ENCODE results near the gene CTDSP2. TPM values are rescaled to one million over a fixed set of nuclear protein-coding genes. Genes with fewer than 3 reads are reported as not detected.

CTDSP2 gene
- total and polyA plus RNA-seq, 10 of the 15 experiments (the other 5 are each of a cell fraction or from before 2014, with no cell fraction given), result 17.3 to 98.2 (median 54.1) TPM

DNA sequence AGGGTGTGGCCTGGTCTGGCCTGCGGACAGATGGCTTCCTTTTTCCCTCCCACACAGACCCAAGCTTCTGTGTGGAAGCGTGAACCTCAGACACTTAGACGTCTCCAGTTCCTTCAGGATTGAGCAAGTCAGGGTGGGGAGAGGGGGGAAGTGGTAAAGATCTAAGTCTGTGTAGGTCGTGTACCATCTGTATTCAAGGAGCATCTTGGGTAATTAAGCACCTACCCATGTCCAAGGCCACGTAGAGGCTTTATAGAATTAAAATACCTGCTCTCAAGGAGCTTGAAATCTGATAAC lies 29.7 kb downstream of the CTDSP2 start (continued):
- no peak for TF ChIP-seq CBX5 (IDR thresholded peaks at IDR 0.05; ENCODE audit: low read depth)
- TF ChIP-seq HDGF (IDR thresholded peaks at IDR 0.05), result no peak

DNA sequence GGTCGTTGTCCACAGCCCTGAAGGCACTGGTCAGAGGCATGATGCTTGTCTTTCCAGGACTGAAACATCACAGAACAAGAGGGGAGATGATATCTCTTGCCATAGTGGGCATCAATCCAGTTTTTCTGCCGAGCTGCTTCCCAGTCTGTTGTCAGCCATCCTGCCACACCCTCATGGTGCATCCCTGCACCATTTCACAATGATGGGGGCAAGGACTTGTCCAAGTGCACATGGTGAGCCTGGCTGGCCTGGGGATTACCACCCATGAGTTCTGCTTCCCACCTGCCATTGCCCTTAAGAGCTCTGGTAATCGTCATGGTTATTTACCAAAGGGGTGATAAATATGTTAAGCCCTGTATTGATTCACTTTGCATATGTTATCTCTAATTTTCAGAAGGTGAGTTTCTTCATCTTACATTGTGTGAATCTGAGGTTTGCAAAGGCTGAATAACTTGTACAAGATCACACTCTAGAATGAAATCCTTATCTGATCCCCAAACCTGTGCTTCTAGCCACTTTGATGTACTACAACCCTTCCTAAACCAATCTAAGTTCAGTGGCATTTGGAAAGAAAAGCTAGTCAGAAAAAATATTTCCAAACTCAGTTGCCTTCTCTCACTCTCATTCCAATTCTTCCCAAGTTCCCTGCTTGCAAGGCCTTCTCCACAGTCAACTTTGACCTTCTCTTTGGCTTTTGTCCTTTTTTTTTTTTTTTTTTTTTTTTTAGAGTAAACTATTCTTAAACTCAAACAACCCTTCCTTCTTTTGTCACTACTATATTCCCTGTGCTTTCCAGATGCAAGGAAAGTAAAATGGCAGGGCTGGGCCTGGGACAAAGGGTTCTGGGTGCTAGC lies 30.3 kb downstream of the CTDSP2 start:
- CTCF ChIA-PET, result interaction anchor here (1.2 to 2.6 kb wide), 5 partner anchors 11 to 89 kb away, joined by 3 to 6 read pairs (median 5); no protein-coding TSS in a partner anchor
- no peak for FAIRE-seq
- Histone ChIP-seq H3K79me2 (ENCODE audit: control insufficient read depth, insufficient read depth, low read length) (no peaks in the 10 kb centered on the region), H3K27me3 (replicated peaks in 1 of 2; ENCODE audit: control insufficient read depth in 2 of 2, insufficient read depth in 2 of 2, low read length in 1 of 2) (no peaks in the 10 kb centered on the region), H3K4me1 (ENCODE audit: control insufficient read depth, insufficient read depth, low read length) (no peaks in the 10 kb centered on the region), H3K9me3 (replicated peaks; ENCODE audit: control insufficient read depth, insufficient read depth, low read length) (no peaks in the 10 kb centered on the region), H3K9ac (ENCODE audit: control insufficient read depth, insufficient read depth, low read length) (no peak overlapping the region), H3K4me3 (no peak overlapping the region), H3K4me2 (ENCODE audit: control insufficient read depth, insufficient read depth) (no peak overlapping the region), H3K27ac (ENCODE audit: control insufficient read depth, insufficient read depth) (no peak overlapping the region), H2AFZ (ENCODE audit: control insufficient read depth, low read depth, low read length) (no peak overlapping the region), H3K36me3 (ENCODE audit: control insufficient read depth in 2 of 2, insufficient read depth in 2 of 2, low read length in 1 of 2) (peaks cover under 1 to 2% of the 10 kb centered on the region in 2 experiments; a peak in 3 of 4 replicates), H4K20me1 (ENCODE audit: control insufficient read depth, insufficient read depth) (no peaks in the 10 kb centered on the region)
- RAD21 ChIA-PET (ENCODE audit: unreplicated experiment), result no interaction called here
- POLR2A ChIA-PET, result no interaction called here
- TF ChIP-seq ZNF622 (IDR thresholded peaks at IDR 0.05) (no peak), SRF (IDR thresholded peaks at IDR 0.05; ENCODE audit: low read depth in 2 of 2, low read length in 2 of 2) (0 out of 4 replicates have a peak, but pooled peaks of 1 of the 2 experiments have one; percentile 5)
- DNase-seq (ENCODE audit: low read depth, low spot score), result no peak
- in situ Hi-C loops (cut with MboI) (no loop called here), intact Hi-C loops (cut with micrococcal nuclease; ENCODE audit: unreplicated experiment) (no loop called here)
- SMC1A ChIA-PET (ENCODE audit: uncharacterized antibody, unreplicated experiment), result interaction anchor here (0.6 to 1.9 kb wide), 2 partner anchors 39 to 79 kb away, joined by 3 to 4 read pairs; no protein-coding TSS in a partner anchor
- BruUV-seq (replicated peaks), result no TSS peak
- no peak for ATAC-seq
- 43% methylated on average over 3 of the region's 3 CpGs for WGBS (ENCODE audit: insufficient coverage, insufficient replicate concordance, low lambda C conversion rate, missing lambda C conversion rate)
